ENCODE results near the gene CNTN6.

DNA sequence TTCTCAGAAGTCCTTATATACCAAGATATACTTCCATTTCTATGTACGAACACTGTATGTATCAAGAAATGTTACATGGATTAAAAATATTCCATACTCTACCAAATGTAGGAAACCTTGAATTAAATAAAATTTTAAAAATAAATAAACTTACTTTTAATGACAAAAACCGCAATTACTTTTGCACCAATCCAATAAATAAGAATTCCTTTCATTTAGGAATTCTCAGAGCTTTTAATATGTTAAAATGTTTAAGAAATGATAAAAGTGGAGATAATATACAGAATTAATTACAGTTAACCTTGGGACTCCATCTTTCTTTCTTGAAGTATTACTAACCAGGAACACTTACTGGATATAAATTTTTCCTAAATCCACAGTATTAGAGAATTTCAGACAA lies 272.7 kb downstream of the CNTN6 start:
- TF ChIP-seq CTCF (IDR thresholded peaks at IDR 0.05) (no peak), POLR2AphosphoS5 (IDR thresholded peaks at IDR 0.05; ENCODE audit: low read depth, low read length) (no peak), REST (IDR thresholded peaks at IDR 0.05; ENCODE audit: insufficient read depth in 1 of 2, low read depth in 2 of 2, low read length in 1 of 2) (no peak), TCF7L2 (IDR thresholded peaks at IDR 0.05; ENCODE audit: low read depth, low read length) (no peak), SIN3A (IDR thresholded peaks at IDR 0.05; ENCODE audit: borderline replicate concordance, insufficient read depth, low read depth, low read length) (no peak)

All from Panc1 (cell line).